HEK293 (cell line): Measurements from ENCODE around the gene TAL1.
A peak's percentile ranks its signal among the peaks of the same experiment; 100 is the strongest.

Source experiments
- BCL11B ChIP-seq: fragments of 450-650 bp; formaldehyde crosslinking; IDR thresholded peaks from 2 replicates; pipeline ENCODE4 v1.5.1; 2016; ENCODE audit warnings: low read depth, missing biosample characterization, missing genetic modification characterization
- KLF9 ChIP-seq: fragments of 450-650 bp; formaldehyde crosslinking; IDR thresholded peaks from 2 replicates; pipeline ENCODE4 v1.5.1; 2016; ENCODE audit warnings: missing biosample characterization, missing genetic modification characterization, low read depth
- MZF1 ChIP-seq: fragments of 450-650 bp; formaldehyde crosslinking; IDR thresholded peaks from 2 replicates; pipeline ENCODE4 v1.5.1; 2017; ENCODE audit warnings: missing biosample characterization, missing genetic modification characterization, borderline replicate concordance
- SCRT1 ChIP-seq: fragments of 450-650 bp; formaldehyde crosslinking; IDR thresholded peaks from 2 replicates; pipeline ENCODE4 v1.5.1; 2016; ENCODE audit warnings: missing biosample characterization, missing genetic modification characterization, borderline replicate concordance
- ZFP3 ChIP-seq: fragments of 450-650 bp; formaldehyde crosslinking; IDR thresholded peaks from 2 replicates; pipeline ENCODE4 v1.5.1; 2016; ENCODE audit warnings: low read depth, missing biosample characterization, missing genetic modification characterization
- ZFP37 ChIP-seq: fragments of 450-650 bp; formaldehyde crosslinking; IDR thresholded peaks from 2 replicates; pipeline ENCODE4 v1.5.1; 2016; ENCODE audit warnings: missing biosample characterization, missing genetic modification characterization
- ZNF155 ChIP-seq: fragments of 450-650 bp; formaldehyde crosslinking; IDR thresholded peaks from 2 replicates; pipeline ENCODE4 v1.5.1; 2016; ENCODE audit warnings: missing biosample characterization, missing genetic modification characterization
- ZNF184 ChIP-seq: fragments of 450-650 bp; IDR thresholded peaks from 2 replicates; pipeline ENCODE4 v1.5.1; 2018; ENCODE audit warnings: missing biosample characterization, mild to moderate bottlenecking, missing genetic modification characterization
- ZNF2 ChIP-seq: fragments of 450-650 bp; formaldehyde crosslinking; IDR thresholded peaks from 2 replicates; pipeline ENCODE4 v1.5.1; 2016; ENCODE audit warnings: missing biosample characterization, missing genetic modification characterization
- ZNF239 ChIP-seq: fragments of 450-650 bp; formaldehyde crosslinking; IDR thresholded peaks from 2 replicates; pipeline ENCODE4 v1.5.1; 2016; ENCODE audit warnings: missing biosample characterization, missing genetic modification characterization
- ZNF24 ChIP-seq: fragments of 450-650 bp; formaldehyde crosslinking; IDR thresholded peaks from 2 replicates; pipeline ENCODE4 v1.5.1; 2016; ENCODE audit warnings: missing biosample characterization, missing genetic modification characterization
- ZNF354C ChIP-seq: fragments of 450-650 bp; formaldehyde crosslinking; IDR thresholded peaks from 2 replicates; pipeline ENCODE4 v1.5.1; 2016; ENCODE audit warnings: missing biosample characterization, missing genetic modification characterization, low read depth, borderline replicate concordance
- ZNF473 ChIP-seq: fragments of 450-650 bp; formaldehyde crosslinking; IDR thresholded peaks from 2 replicates; pipeline ENCODE4 v1.5.1; 2017; ENCODE audit warnings: missing biosample characterization, missing genetic modification characterization
- ZNF560 ChIP-seq: fragments of 450-650 bp; formaldehyde crosslinking; IDR thresholded peaks from 2 replicates; pipeline ENCODE4 v1.5.1; 2017; ENCODE audit warnings: missing biosample characterization, missing genetic modification characterization, borderline replicate concordance
- ZNF624 ChIP-seq: fragments of 450-650 bp; formaldehyde crosslinking; IDR thresholded peaks from 2 replicates; pipeline ENCODE4 v1.5.1; 2017; ENCODE audit warnings: missing biosample characterization, missing genetic modification characterization
- ZNF654 ChIP-seq: fragments of 450-650 bp; formaldehyde crosslinking; IDR thresholded peaks from 2 replicates; pipeline ENCODE4 v1.5.1; 2016; ENCODE audit warnings: low read depth, missing biosample characterization, missing genetic modification characterization
- ZNF664 ChIP-seq: fragments of 450-650 bp; formaldehyde crosslinking; IDR thresholded peaks from 2 replicates; pipeline ENCODE4 v1.5.1; 2016; ENCODE audit warnings: missing biosample characterization, missing genetic modification characterization
- ZNF692 ChIP-seq: fragments of 450-650 bp; formaldehyde crosslinking; IDR thresholded peaks from 2 replicates; pipeline ENCODE4 v1.5.1; 2016; ENCODE audit warnings: missing biosample characterization, missing genetic modification characterization
- ZNF768 ChIP-seq: fragments of 450-650 bp; formaldehyde crosslinking; IDR thresholded peaks from 2 replicates; pipeline ENCODE4 v1.5.1; 2018; ENCODE audit warnings: missing biosample characterization, mild to moderate bottlenecking, missing genetic modification characterization
- ZSCAN5A ChIP-seq: fragments of 450-650 bp; formaldehyde crosslinking; IDR thresholded peaks from 2 replicates; pipeline ENCODE4 v1.5.1; 2016; ENCODE audit warnings: missing biosample characterization, missing genetic modification characterization
- TF ChIP-seq, protein P1 (sequence below): fragments of 450-650 bp; formaldehyde crosslinking; IDR thresholded peaks from 2 replicates; pipeline ENCODE4 v1.5.1; 2016; ENCODE audit warnings: missing biosample characterization, missing genetic modification characterization
- TF ChIP-seq, protein P2 (sequence below): fragments of 450-650 bp; formaldehyde crosslinking; IDR thresholded peaks from 2 replicates; pipeline ENCODE4 v1.5.1; 2016; ENCODE audit warnings: missing biosample characterization, missing genetic modification characterization
- TF ChIP-seq, protein P3 (sequence below): fragments of 450-650 bp; formaldehyde crosslinking; IDR thresholded peaks from 2 replicates; pipeline ENCODE4 v1.5.1; 2017; ENCODE audit warnings: missing biosample characterization, missing genetic modification characterization
- TF ChIP-seq, protein P4 (sequence below): fragments of 450-650 bp; formaldehyde crosslinking; IDR thresholded peaks from 2 replicates; pipeline ENCODE4 v1.5.1; 2016; ENCODE audit warnings: missing biosample characterization, missing genetic modification characterization, borderline replicate concordance
- TF ChIP-seq, protein P5 (sequence below): fragments of 450-650 bp; formaldehyde crosslinking; IDR thresholded peaks from 2 replicates; pipeline ENCODE4 v1.5.1; 2017; ENCODE audit warnings: missing biosample characterization, missing genetic modification characterization

The TAL1 gene

GRCh38 chr1:47192458-47193384, 39.3 kb downstream of the TAL1 start (continued):
- TF ChIP-seq, protein P1, sequence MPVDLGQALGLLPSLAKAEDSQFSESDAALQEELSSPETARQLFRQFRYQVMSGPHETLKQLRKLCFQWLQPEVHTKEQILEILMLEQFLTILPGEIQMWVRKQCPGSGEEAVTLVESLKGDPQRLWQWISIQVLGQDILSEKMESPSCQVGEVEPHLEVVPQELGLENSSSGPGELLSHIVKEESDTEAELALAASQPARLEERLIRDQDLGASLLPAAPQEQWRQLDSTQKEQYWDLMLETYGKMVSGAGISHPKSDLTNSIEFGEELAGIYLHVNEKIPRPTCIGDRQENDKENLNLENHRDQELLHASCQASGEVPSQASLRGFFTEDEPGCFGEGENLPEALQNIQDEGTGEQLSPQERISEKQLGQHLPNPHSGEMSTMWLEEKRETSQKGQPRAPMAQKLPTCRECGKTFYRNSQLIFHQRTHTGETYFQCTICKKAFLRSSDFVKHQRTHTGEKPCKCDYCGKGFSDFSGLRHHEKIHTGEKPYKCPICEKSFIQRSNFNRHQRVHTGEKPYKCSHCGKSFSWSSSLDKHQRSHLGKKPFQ (tag by site-specific recombination), result no peak
- no peak for TF ChIP-seq ZNF184 (tag by site-specific recombination)
- no peak for TF ChIP-seq KLF9 (tag by site-specific recombination)
- TF ChIP-seq ZNF239 (tag by site-specific recombination), result no peak
- TF ChIP-seq, protein P2, sequence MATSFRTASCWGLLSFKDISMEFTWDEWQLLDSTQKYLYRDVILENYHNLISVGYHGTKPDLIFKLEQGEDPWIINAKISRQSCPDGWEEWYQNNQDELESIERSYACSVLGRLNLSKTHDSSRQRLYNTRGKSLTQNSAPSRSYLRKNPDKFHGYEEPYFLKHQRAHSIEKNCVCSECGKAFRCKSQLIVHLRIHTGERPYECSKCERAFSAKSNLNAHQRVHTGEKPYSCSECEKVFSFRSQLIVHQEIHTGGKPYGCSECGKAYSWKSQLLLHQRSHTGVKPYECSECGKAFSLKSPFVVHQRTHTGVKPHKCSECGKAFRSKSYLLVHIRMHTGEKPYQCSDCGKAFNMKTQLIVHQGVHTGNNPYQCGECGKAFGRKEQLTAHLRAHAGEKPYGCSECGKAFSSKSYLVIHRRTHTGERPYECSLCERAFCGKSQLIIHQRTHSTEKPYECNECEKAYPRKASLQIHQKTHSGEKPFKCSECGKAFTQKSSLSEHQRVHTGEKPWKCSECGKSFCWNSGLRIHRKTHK, result no peak
- no peak for TF ChIP-seq ZNF473 (tag by site-specific recombination)
- no peak for TF ChIP-seq ZNF24 (tag by site-specific recombination)
- TF ChIP-seq ZNF692, result peak; percentile 72
- TF ChIP-seq ZFP3 (tag by site-specific recombination), result no peak
- TF ChIP-seq ZFP37 (tag by site-specific recombination), result no peak
- no peak for TF ChIP-seq ZSCAN5A (tag by site-specific recombination)
- TF ChIP-seq, protein P3, sequence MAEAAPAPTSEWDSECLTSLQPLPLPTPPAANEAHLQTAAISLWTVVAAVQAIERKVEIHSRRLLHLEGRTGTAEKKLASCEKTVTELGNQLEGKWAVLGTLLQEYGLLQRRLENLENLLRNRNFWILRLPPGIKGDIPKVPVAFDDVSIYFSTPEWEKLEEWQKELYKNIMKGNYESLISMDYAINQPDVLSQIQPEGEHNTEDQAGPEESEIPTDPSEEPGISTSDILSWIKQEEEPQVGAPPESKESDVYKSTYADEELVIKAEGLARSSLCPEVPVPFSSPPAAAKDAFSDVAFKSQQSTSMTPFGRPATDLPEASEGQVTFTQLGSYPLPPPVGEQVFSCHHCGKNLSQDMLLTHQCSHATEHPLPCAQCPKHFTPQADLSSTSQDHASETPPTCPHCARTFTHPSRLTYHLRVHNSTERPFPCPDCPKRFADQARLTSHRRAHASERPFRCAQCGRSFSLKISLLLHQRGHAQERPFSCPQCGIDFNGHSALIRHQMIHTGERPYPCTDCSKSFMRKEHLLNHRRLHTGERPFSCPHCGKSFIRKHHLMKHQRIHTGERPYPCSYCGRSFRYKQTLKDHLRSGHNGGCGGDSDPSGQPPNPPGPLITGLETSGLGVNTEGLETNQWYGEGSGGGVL (tag by site-specific recombination), result peak; percentile 50; the same call in 1 of the 2 replicates
- no peak for TF ChIP-seq ZNF664 (tag by site-specific recombination)
- no peak for TF ChIP-seq SCRT1 (tag by site-specific recombination)
- no peak for TF ChIP-seq MZF1 (tag by site-specific recombination)
- no peak for TF ChIP-seq ZNF768 (tag by site-specific recombination)
- TF ChIP-seq ZNF560 (tag by site-specific recombination), result no peak
- TF ChIP-seq, protein P4, sequence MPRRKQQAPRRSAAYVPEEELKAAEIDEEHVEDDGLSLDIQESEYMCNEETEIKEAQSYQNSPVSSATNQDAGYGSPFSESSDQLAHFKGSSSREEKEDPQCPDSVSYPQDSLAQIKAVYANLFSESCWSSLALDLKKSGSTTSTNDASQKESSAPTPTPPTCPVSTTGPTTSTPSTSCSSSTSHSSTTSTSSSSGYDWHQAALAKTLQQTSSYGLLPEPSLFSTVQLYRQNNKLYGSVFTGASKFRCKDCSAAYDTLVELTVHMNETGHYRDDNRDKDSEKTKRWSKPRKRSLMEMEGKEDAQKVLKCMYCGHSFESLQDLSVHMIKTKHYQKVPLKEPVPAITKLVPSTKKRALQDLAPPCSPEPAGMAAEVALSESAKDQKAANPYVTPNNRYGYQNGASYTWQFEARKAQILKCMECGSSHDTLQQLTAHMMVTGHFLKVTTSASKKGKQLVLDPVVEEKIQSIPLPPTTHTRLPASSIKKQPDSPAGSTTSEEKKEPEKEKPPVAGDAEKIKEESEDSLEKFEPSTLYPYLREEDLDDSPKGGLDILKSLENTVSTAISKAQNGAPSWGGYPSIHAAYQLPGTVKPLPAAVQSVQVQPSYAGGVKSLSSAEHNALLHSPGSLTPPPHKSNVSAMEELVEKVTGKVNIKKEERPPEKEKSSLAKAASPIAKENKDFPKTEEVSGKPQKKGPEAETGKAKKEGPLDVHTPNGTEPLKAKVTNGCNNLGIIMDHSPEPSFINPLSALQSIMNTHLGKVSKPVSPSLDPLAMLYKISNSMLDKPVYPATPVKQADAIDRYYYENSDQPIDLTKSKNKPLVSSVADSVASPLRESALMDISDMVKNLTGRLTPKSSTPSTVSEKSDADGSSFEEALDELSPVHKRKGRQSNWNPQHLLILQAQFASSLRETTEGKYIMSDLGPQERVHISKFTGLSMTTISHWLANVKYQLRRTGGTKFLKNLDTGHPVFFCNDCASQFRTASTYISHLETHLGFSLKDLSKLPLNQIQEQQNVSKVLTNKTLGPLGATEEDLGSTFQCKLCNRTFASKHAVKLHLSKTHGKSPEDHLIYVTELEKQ (tag by site-specific recombination), result no peak
- TF ChIP-seq ZNF654 (tag by site-specific recombination), result peak; percentile 81
- TF ChIP-seq BCL11B (tag by site-specific recombination), result no peak
- no peak for TF ChIP-seq ZNF155 (tag by site-specific recombination)
- TF ChIP-seq ZNF624 (tag by site-specific recombination), result no peak
- TF ChIP-seq, protein P5, sequence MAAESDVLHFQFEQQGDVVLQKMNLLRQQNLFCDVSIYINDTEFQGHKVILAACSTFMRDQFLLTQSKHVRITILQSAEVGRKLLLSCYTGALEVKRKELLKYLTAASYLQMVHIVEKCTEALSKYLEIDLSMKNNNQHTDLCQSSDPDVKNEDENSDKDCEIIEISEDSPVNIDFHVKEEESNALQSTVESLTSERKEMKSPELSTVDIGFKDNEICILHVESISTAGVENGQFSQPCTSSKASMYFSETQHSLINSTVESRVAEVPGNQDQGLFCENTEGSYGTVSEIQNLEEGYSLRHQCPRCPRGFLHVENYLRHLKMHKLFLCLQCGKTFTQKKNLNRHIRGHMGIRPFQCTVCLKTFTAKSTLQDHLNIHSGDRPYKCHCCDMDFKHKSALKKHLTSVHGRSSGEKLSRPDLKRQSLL (tag by site-specific recombination), result no peak
- TF ChIP-seq ZNF2, result no peak; the same call in 1 of the 2 replicates
- TF ChIP-seq ZNF354C, result no peak
